Hepatocyte (in vitro differentiated cells): ENCODE measurements around the gene PIGS.

Experiments used
- CTCF ChIP-seq: fragments of 200-600 bp; sonication (generic); IDR thresholded peaks from 2 replicates; pipeline ENCODE4 v1.5.1; 2016; ENCODE audit warnings: antibody characterized with exemption, mild to moderate bottlenecking; ENCODE audit not compliant: poor library complexity
- EZH2 ChIP-seq: fragments of 200-600 bp; sonication (generic); IDR thresholded peaks from 2 replicates; pipeline ENCODE4 v1.6.1; 2016; ENCODE audit warnings: antibody characterized with exemption, mild to moderate bottlenecking, borderline replicate concordance
- EZH2phosphoT487 ChIP-seq: fragments of 200-600 bp; sonication (generic); IDR thresholded peaks from one replicate; pipeline ENCODE4 v1.6.1; 2018; ENCODE audit warnings: antibody characterized with exemption, mild to moderate bottlenecking, low read depth, moderate library complexity; ENCODE audit not compliant: unreplicated experiment, severe bottlenecking

DNA sequence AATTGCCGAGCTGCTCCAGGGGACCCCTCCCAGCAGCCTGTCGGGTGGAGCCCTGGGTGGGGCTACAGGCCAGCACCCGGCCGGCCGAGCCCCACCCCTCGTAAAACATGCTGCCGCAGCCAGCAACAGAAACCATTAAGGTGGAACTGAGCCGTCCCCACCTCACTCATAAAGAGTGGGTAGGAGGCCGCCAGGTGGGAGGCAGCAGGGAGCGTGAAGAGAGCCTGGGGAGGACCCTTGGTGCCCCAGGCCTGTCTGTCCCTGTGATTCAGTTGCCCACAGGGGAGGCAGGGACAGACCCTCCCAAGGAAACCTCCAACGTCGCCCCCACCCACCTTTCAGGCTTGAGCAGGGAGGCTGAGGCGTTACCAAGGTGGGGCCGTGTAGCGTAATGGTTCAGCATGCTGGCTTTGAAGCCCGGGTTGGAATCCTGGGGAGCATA is 56.7 kb downstream of the PIGS start:
- no peak for TF ChIP-seq EZH2
- no peak for TF ChIP-seq CTCF
- TF ChIP-seq EZH2phosphoT487: no peak
